CD4-positive, alpha-beta T cell (primary cell): ENCODE data around the gene RFTN2. TPM values are rescaled to one million over a fixed set of nuclear protein-coding genes. Genes with fewer than 3 reads are reported as not detected.
A peak's percentile ranks its signal among the peaks of the same experiment; 100 is the strongest.

Experiments
- ATAC-seq: fragments of 200-7000 bp; cut with Tn5 transposase; one replicate; pipeline ENCODE4 v1.10.0; 2022; ENCODE audit warnings: mild to moderate bottlenecking; ENCODE audit not compliant: poor library complexity
- CTCF ChIA-PET: fragments of 350-600 bp; sonication (Branson Sonifier 250); formaldehyde crosslinking; loops from one replicate; lab custom pipeline; 2021; ENCODE audit warnings: antibody characterized with exemption, inconsistent platforms; lab: Charles Lee
- POLR2A ChIA-PET: fragments of 350-600 bp; sonication (Branson Sonifier 250); formaldehyde crosslinking; loops from one replicate; lab custom pipeline; 2021; ENCODE audit warnings: antibody characterized with exemption, inconsistent platforms; lab: Charles Lee
- DNase-seq, 14 experiments: peaks; one replicate each; pipeline ENCODE4 v3.0.0-alpha.2; 2013 to 2020; ENCODE audit warnings: mixed read lengths in 2 of 14
- H3K27ac ChIP-seq, 2 donors: one replicate each; pipeline versions ENCODE4 v1.5.1 to v1.7.0; 2013; ENCODE audit warnings: low read length in 2 of 2, low read depth in 1 of 2, mild to moderate bottlenecking in 1 of 2
- H3K27me3 ChIP-seq, 2 experiments: 1 replicate in 1 of 2; 2 replicates in 1 of 2; pipeline versions ENCODE4 v1.6.1 to v1.7.0; 2013; ENCODE audit warnings: low read length in 2 of 2, control low read depth in 1 of 2, mild to moderate bottlenecking in 1 of 2, moderate library complexity in 1 of 2; ENCODE audit not compliant: insufficient read depth in 2 of 2, control insufficient read depth in 1 of 2
- H3K36me3 ChIP-seq: one replicate; pipeline ENCODE4 v1.6.1; 2013; ENCODE audit warnings: low read length, control low read depth; ENCODE audit not compliant: insufficient read depth
- H3K4me1 ChIP-seq: one replicate; pipeline ENCODE4 v1.6.1; 2013; ENCODE audit warnings: low read length, control low read depth; ENCODE audit not compliant: insufficient read depth
- H3K4me3 ChIP-seq: one replicate; pipeline ENCODE4 v1.5.1; 2013; ENCODE audit warnings: mild to moderate bottlenecking, low read length, moderate library complexity
- H3K9me3 ChIP-seq, 2 experiments: 1 replicate in 1 of 2; 2 replicates in 1 of 2; pipeline versions ENCODE4 v1.6.1 to v1.7.0; 2013; ENCODE audit warnings: low read length in 2 of 2, mild to moderate bottlenecking in 2 of 2, control low read depth in 1 of 2, moderate library complexity in 1 of 2; ENCODE audit not compliant: control insufficient read depth in 1 of 2, insufficient read depth in 1 of 2
- H3K27ac Mint-ChIP-seq: one replicate; pipeline ENCODE4 v1.8.0; 2020; ENCODE audit warnings: mixed read lengths
- H3K27me3 Mint-ChIP-seq: one replicate; pipeline ENCODE4 v1.8.0; 2021; ENCODE audit warnings: mixed read lengths
- H3K36me3 Mint-ChIP-seq: one replicate; pipeline ENCODE4 v1.8.0; 2021; ENCODE audit warnings: low read depth, mixed read lengths
- H3K4me1 Mint-ChIP-seq: one replicate; pipeline ENCODE4 v1.8.0; 2021; ENCODE audit warnings: low read depth, mixed read lengths
- H3K4me3 Mint-ChIP-seq: one replicate; pipeline ENCODE4 v1.8.0; 2020; ENCODE audit warnings: mild to moderate bottlenecking, mixed read lengths
- H3K9me3 Mint-ChIP-seq: one replicate; pipeline ENCODE4 v1.8.0; 2020; ENCODE audit warnings: mixed read lengths
- intact Hi-C, 2 experiments: fragments of 100-400 bp; cut with DNase I in 1 of 2; cut with micrococcal nuclease in 1 of 2; formaldehyde crosslinking; loops; one replicate each; pipeline versions ENCODE4 v1.15.1 to v1.9.0; 2023 to 2025; cut with DNase I, micrococcal nuclease
- total RNA-seq, 174 experiments: library from RNA in 2 of 174; stranded (reverse) in 2 of 174; gene quantifications; one replicate each; pipeline ENCODE4 v1.2.3 and lab custom pipeline; 2021 to 2026
- TF ChIP-seq, protein P1 (sequence below): fragments of 200-600 bp; IDR thresholded peaks from one replicate; pipeline ENCODE4 v1.8.0; 2022; ENCODE audit warnings: antibody characterized with exemption, mild to moderate bottlenecking

RFTN2 gene
- total RNA-seq, 2 experiments from 2014 or later, result not detected

DNA sequence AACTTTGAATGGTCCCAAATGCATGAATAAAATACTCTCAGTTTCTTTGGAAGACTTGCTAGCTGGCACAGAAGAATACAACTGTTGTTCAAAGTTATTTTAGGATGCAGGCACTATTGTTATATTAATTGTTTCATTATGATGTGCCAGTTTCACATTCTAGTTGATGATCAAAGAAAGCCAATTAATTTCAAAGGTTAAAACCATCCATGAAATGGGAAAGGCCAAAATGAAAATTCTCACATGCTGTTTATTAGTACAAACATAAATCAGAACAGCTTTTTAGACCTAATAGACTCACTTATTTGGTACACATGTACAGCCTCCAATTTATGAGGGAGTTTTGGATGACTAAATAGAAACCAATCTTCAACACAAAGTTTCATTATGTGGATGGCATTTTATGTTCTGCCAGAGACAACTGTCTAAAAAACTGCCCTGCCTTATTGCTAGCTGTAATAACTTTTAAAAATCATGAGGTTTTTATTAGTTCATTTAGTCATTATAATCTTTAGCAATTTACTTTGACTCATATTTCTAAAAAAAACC, 42.2 kb downstream of the RFTN2 start:
- H3K4me1 ChIP-seq, result no peaks in the 10 kb centered on the region
- no peaks in the 10 kb centered on the region for H3K9me3 ChIP-seq
- H3K36me3 Mint-ChIP-seq, result no peaks in the 10 kb centered on the region
- H3K36me3 ChIP-seq, result no peaks in the 10 kb centered on the region
- ChIA-PET POLR2A (no interaction called here), CTCF (no interaction called here)
- no peak overlapping the region for H3K27ac ChIP-seq
- no peak overlapping the region for H3K4me3 Mint-ChIP-seq
- H3K27ac Mint-ChIP-seq, result no peak overlapping the region
- H3K4me1 Mint-ChIP-seq, result no peaks in the 10 kb centered on the region
- TF ChIP-seq, protein P1, sequence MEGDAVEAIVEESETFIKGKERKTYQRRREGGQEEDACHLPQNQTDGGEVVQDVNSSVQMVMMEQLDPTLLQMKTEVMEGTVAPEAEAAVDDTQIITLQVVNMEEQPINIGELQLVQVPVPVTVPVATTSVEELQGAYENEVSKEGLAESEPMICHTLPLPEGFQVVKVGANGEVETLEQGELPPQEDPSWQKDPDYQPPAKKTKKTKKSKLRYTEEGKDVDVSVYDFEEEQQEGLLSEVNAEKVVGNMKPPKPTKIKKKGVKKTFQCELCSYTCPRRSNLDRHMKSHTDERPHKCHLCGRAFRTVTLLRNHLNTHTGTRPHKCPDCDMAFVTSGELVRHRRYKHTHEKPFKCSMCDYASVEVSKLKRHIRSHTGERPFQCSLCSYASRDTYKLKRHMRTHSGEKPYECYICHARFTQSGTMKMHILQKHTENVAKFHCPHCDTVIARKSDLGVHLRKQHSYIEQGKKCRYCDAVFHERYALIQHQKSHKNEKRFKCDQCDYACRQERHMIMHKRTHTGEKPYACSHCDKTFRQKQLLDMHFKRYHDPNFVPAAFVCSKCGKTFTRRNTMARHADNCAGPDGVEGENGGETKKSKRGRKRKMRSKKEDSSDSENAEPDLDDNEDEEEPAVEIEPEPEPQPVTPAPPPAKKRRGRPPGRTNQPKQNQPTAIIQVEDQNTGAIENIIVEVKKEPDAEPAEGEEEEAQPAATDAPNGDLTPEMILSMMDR, result no peak
- H3K27me3 ChIP-seq, result no peaks in the 10 kb centered on the region
- H3K9me3 Mint-ChIP-seq, result no peaks in the 10 kb centered on the region
- no peak overlapping the region for H3K4me3 ChIP-seq
- ATAC-seq (no peak), DNase-seq (no peak)
- H3K27me3 Mint-ChIP-seq, result no peaks in the 10 kb centered on the region
- intact Hi-C loops, result no loop called here

DNA sequence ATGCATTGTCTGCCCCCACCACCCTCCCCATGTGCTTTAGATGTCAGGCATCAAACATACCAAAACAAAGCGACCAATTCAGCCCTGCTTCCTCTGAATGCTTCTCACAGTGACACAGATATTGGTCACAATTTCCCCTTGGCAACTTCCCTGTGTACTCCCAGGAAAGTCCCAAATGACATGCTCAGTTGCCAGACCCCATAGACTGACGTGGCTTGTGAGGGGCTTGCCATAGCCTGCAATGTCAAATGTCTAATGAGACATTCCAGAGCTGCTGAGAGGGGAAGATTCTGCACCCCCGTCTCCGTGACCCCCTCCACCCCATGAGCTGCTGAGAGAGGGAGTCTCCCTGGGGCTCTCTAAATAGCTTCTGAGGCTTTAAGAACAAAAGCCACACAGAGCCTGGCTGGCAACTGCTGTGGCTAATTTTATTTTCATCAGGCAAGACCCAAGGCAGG, 47.3 kb downstream of the RFTN2 start:
- H3K4me1 ChIP-seq, result no peaks in the 10 kb centered on the region
- DNase-seq (peak in 1 of 14 experiments; percentile 5), ATAC-seq (no peak)
- Mint-ChIP-seq H3K27ac (no peak overlapping the region), H3K27me3 (no peaks in the 10 kb centered on the region), H3K4me3 (no peak overlapping the region), H3K9me3 (no peaks in the 10 kb centered on the region), H3K4me1 (no peaks in the 10 kb centered on the region), H3K36me3 (no peaks in the 10 kb centered on the region)
- H3K4me3 ChIP-seq, result no peak overlapping the region
- intact Hi-C loops, result no loop called here
- no peaks in the 10 kb centered on the region for H3K9me3 ChIP-seq
- POLR2A ChIA-PET, result no interaction called here
- no peak overlapping the region for H3K27ac ChIP-seq
- no peaks in the 10 kb centered on the region for H3K36me3 ChIP-seq
- no peaks in the 10 kb centered on the region for H3K27me3 ChIP-seq
- CTCF ChIA-PET, result no interaction called here
- TF ChIP-seq, protein P1, result no peak

DNA sequence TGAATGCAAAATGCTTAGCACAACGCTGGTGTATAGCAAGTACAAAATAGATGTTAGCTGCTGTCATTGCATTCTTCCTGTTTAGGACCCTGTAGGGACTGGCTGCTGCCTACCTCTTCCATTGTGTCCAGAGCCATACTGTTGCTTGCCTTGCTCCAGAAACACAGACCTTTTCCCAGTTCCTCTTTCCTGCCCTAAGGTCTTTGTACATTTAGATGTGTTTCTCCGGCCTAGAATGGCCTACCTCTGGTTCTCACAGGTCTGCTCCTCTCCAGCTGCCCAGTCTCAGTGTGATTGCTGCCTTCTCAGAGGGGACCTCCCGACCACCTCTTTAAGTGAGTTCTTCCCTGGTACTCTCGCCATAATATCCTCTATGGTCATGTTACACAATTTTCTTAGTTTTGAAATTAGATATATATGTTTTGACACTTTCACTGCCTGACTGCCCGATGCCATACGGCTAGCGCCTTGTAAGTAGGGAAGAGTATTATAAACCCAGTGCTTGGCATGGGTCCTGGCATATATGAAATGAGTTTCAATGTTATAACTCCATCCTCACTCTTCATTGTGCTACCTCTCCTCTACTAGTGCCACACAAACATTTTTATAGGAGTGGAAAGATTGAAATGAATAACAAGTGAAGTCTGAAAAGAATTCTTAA, 48.3 kb downstream of the RFTN2 start:
- no peak overlapping the region for H3K27ac Mint-ChIP-seq
- POLR2A ChIA-PET, result no interaction called here
- H3K4me3 ChIP-seq, result no peak overlapping the region
- CTCF ChIA-PET, result no interaction called here
- ATAC-seq (no peak), DNase-seq (no peak)
- no peaks in the 10 kb centered on the region for H3K27me3 ChIP-seq
- intact Hi-C loops, result no loop called here
- no peaks in the 10 kb centered on the region for H3K9me3 ChIP-seq
- H3K36me3 ChIP-seq, result no peaks in the 10 kb centered on the region
- H3K36me3 Mint-ChIP-seq, result no peaks in the 10 kb centered on the region
- no peak overlapping the region for H3K4me3 Mint-ChIP-seq
- TF ChIP-seq, protein P1, result no peak
- H3K27me3 Mint-ChIP-seq, result no peaks in the 10 kb centered on the region
- H3K27ac ChIP-seq, result no peak overlapping the region
- no peaks in the 10 kb centered on the region for H3K9me3 Mint-ChIP-seq
- H3K4me1 Mint-ChIP-seq, result no peaks in the 10 kb centered on the region
- H3K4me1 ChIP-seq, result no peaks in the 10 kb centered on the region
